Left cardiac atrium (tissue), 4 donors: ENCODE measurements around the gene AQR. TPM values are rescaled to one million over a fixed set of nuclear protein-coding genes. Genes with fewer than 3 reads are reported as not detected.

ENCODE experiments used
- ATAC-seq, 2 donors: fragments of 200-7000 bp; cut with Tn5 transposase; one replicate each; pipeline ENCODE4 v1.9.1; 2020; ENCODE audit warnings: mild to moderate bottlenecking in 2 of 2, moderate library complexity in 2 of 2
- DNase-seq: peaks from one replicate; pipeline ENCODE4 v3.0.0-alpha.2; 2020
- intact Hi-C, 2 donors: fragments of 100-400 bp; cut with DNase I; formaldehyde crosslinking; loops; one replicate each; pipeline versions ENCODE4 v1.14.1 to v1.15.1; 2022 to 2023
- total RNA-seq, 2 donors: library from RNA; stranded (reverse); fragmentation: NEBNext Ultra II Directional; extraction: Animal tissue kit (Norgen Biotek cat#: 25700); gene quantifications; one replicate each; pipeline ENCODE4 v1.2.1, GENCODE V29; 2021
- donor health status: DM: no; HTN: yes; CAD: no.
- donor health status: DM: no; HTN: yes; CAD: no; lungs with severe emphysema.
- donor health status: DM: yes; HTN: yes; CAD: no.
- donor health status: Dilated cardiomyopathy.

AQR gene
- total RNA-seq, 2 donors from 2014 or later, result 12.9 to 14.3 TPM

GRCh38 chr15:34890424-34890823 is 79.1 kb downstream of the AQR start:
- intact Hi-C loops, result no loop called here
- DNase-seq, result no peak
- no peak for ATAC-seq

GRCh38 chr15:34889476-34889875 is 80.1 kb downstream of the AQR start:
- DNase-seq, result no peak
- no peak for ATAC-seq
- intact Hi-C loops, result no loop called here

GRCh38 chr15:34886134-34886533 is 83.4 kb downstream of the AQR start:
- DNase-seq, result no peak
- intact Hi-C loops, result no loop called here
- no peak for ATAC-seq

GRCh38 chr15:34883633-34884032 is 85.9 kb downstream of the AQR start:
- ATAC-seq, result no peak

GRCh38 chr15:34883042-34883441 is 86.5 kb downstream of the AQR start:
- no peak for ATAC-seq
- no peak for DNase-seq
- intact Hi-C loops, result no loop called here

More at GRCh38 chr15:34883633-34884032, 85.9 kb downstream of the AQR start:
- intact Hi-C loops, result no loop called here
- no peak for DNase-seq

GRCh38 chr15:34879107-34879506 is 90.4 kb downstream of the AQR start:
- ATAC-seq (no peak), DNase-seq (no peak)
- intact Hi-C loops, result no loop called here

GRCh38 chr15:34876640-34877039 is 92.9 kb downstream of the AQR start:
- intact Hi-C loops, result no loop called here
- ATAC-seq (no peak), DNase-seq (no peak)

GRCh38 chr15:34869110-34869509 is 100.4 kb downstream of the AQR start:
- DNase-seq (no peak), ATAC-seq (no peak)
- intact Hi-C loops, result no loop called here

- ATAC-seq, result no peak
- no peak for DNase-seq
- intact Hi-C loops, result no loop called here
Observed at GRCh38 chr15:34865531-34865930, 104.0 kb downstream of the AQR start.

GRCh38 chr15:34861214-34861613 is 108.3 kb downstream of the AQR start:
- intact Hi-C loops, result no loop called here
- DNase-seq, result no peak
- ATAC-seq, result no peak

GRCh38 chr15:34855893-34856292 is 113.6 kb downstream of the AQR start:
- intact Hi-C loops, result no loop called here

GRCh38 chr15:34855413-34855812 is 114.1 kb downstream of the AQR start:
- DNase-seq (no peak), ATAC-seq (peak in 1 of 2 donors; percentile 53)
- intact Hi-C loops, result no loop called here

More at GRCh38 chr15:34855893-34856292, 113.6 kb downstream of the AQR start:
- ATAC-seq (peak; percentile 62 to 82), DNase-seq (no peak)

- intact Hi-C loops, result no loop called here
- DNase-seq, result no peak
- no peak for ATAC-seq
Observed at GRCh38 chr15:34854232-34854631, 115.3 kb downstream of the AQR start.

- intact Hi-C loops, result no loop called here
- ATAC-seq (peak in 1 of 2 donors; percentile 74), DNase-seq (no peak)
Observed at GRCh38 chr15:34853001-34853758, 116.4 kb downstream of the AQR start.

GRCh38 chr15:34851751-34852150 is 117.8 kb downstream of the AQR start:
- ATAC-seq, result no peak
- intact Hi-C loops, result no loop called here
- DNase-seq, result no peak

GRCh38 chr15:34851007-34851406 is 118.5 kb downstream of the AQR start:
- intact Hi-C loops, result no loop called here
- ATAC-seq (no peak), DNase-seq (no peak)

GRCh38 chr15:34850121-34850520 is 119.4 kb downstream of the AQR start:
- intact Hi-C loops, result no loop called here
- ATAC-seq (peak in 1 of 2 donors; percentile 16), DNase-seq (no peak)

- intact Hi-C loops, result no loop called here
- ATAC-seq (no peak), DNase-seq (no peak)
Observed at GRCh38 chr15:34849364-34849959, 120.1 kb downstream of the AQR start.

GRCh38 chr15:34847598-34847997 is 121.9 kb downstream of the AQR start:
- intact Hi-C loops, result no loop called here
- ATAC-seq (no peak), DNase-seq (no peak)

GRCh38 chr15:34841262-34841725 is 128.2 kb downstream of the AQR start:
- intact Hi-C loops, result no loop called here
- DNase-seq (no peak), ATAC-seq (no peak)

- intact Hi-C loops, result no loop called here
- ATAC-seq (no peak), DNase-seq (no peak)
Observed at GRCh38 chr15:34838282-34838681, 131.3 kb downstream of the AQR start.
